IMR-90 (cell line): Measurements from ENCODE around the gene CDK5RAP3. TPM values are rescaled to one million over a fixed set of nuclear protein-coding genes. Genes with fewer than 3 reads are reported as not detected.

Experiments used
- ATAC-seq: fragments of 200-7000 bp; cut with Tn5 transposase; 2 replicates; pipeline ENCODE4 v1.9.1; 2020; ENCODE audit warnings: low read depth, mild to moderate bottlenecking, moderate library complexity
- BruUV-seq: library from RNA; stranded (reverse); fragments of 400-500 nt; replicated peaks from 2 replicates; lab custom pipeline; 2021; lab: Mats Ljungman, UMichigan
- CTCF ChIA-PET: fragments of 300-600 bp; formaldehyde crosslinking; extraction: SDS; loops from one replicate; lab custom pipeline; 2021; ENCODE audit warnings: antibody characterized with exemption; lab: Yijun Ruan, JAX
- POLR2A ChIA-PET: fragments of 300-600 bp; sonication (Branson Sonifier 250); formaldehyde crosslinking; loops from one replicate; lab custom pipeline; 2022; ENCODE audit warnings: antibody characterized with exemption; ENCODE audit not compliant: unreplicated experiment; lab: Charles Lee
- DNase-seq: peaks from one replicate; pipeline ENCODE4 v3.0.0; 2013
- H2AFZ ChIP-seq: replicated peaks from 2 replicates; pipeline ENCODE3; 2013; ENCODE audit warnings: low read length, mild to moderate bottlenecking; ENCODE audit not compliant: poor library complexity
- H2AK5ac ChIP-seq: 2 replicates; pipeline ENCODE4 v1.6.1; 2013; ENCODE audit warnings: low read depth, low read length, inconsistent platforms
- H2AK9ac ChIP-seq: replicated peaks from 2 replicates; pipeline ENCODE3; 2013; ENCODE audit warnings: mild to moderate bottlenecking, low read depth, low read length, moderate library complexity; ENCODE audit not compliant: poor library complexity
- H2BK120ac ChIP-seq: 2 replicates; pipeline ENCODE4 v1.6.1; 2013; ENCODE audit warnings: low read depth, low read length, inconsistent platforms
- H2BK15ac ChIP-seq: 3 replicates; pipeline ENCODE4 v1.6.1; 2013; ENCODE audit warnings: low read depth, low read length, inconsistent platforms
- H2BK20ac ChIP-seq: 2 replicates; pipeline ENCODE4 v1.6.1; 2013; ENCODE audit warnings: low read depth, mild to moderate bottlenecking, inconsistent platforms, low read length, moderate library complexity
- H2BK5ac ChIP-seq: 2 replicates; pipeline ENCODE4 v1.6.1; 2013; ENCODE audit warnings: mild to moderate bottlenecking, low read depth, low read length, inconsistent platforms; ENCODE audit not compliant: poor library complexity, severe bottlenecking
- H3K14ac ChIP-seq: replicated peaks from 2 replicates; pipeline ENCODE4 v1.6.1; 2013; ENCODE audit warnings: low read depth, low read length, inconsistent platforms
- H3K18ac ChIP-seq: 2 replicates; pipeline ENCODE4 v1.6.1; 2013; ENCODE audit warnings: low read depth, low read length, control low read depth
- H3K23ac ChIP-seq: 2 replicates; pipeline ENCODE4 v1.6.1; 2013; ENCODE audit warnings: low read depth, low read length, inconsistent platforms
- H3K27ac ChIP-seq: 2 replicates; pipeline ENCODE4 v1.5.1; 2013; ENCODE audit warnings: mild to moderate bottlenecking, control low read depth, low read length; ENCODE audit not compliant: insufficient read depth
- H3K27me3 ChIP-seq: 2 replicates; pipeline ENCODE4 v1.6.1; 2013; ENCODE audit warnings: low read length; ENCODE audit not compliant: control insufficient read depth, insufficient read depth
- H3K36me3 ChIP-seq: 2 replicates; pipeline ENCODE4 v1.6.1; 2013; ENCODE audit warnings: low read length, mixed read lengths; ENCODE audit not compliant: control insufficient read depth, insufficient read depth
- H3K4ac ChIP-seq: 2 replicates; pipeline ENCODE4 v1.6.1; 2013; ENCODE audit warnings: low read depth, low read length, inconsistent platforms
- H3K4me1 ChIP-seq: 2 replicates; pipeline ENCODE4 v1.6.1; 2013; ENCODE audit warnings: low read length, mixed read lengths; ENCODE audit not compliant: control insufficient read depth, insufficient read depth
- H3K4me2 ChIP-seq: 2 replicates; pipeline ENCODE4 v1.6.1; 2013; ENCODE audit warnings: low read depth, mild to moderate bottlenecking, control low read depth, low read length, moderate library complexity
- H3K4me3 ChIP-seq: 2 replicates; pipeline ENCODE4 v1.5.1; 2013; ENCODE audit warnings: low read depth, mild to moderate bottlenecking, control low read depth, low read length, moderate library complexity; ENCODE audit not compliant: insufficient read depth
- H3K56ac ChIP-seq: 2 replicates; pipeline ENCODE4 v1.6.1; 2013; ENCODE audit warnings: low read length, inconsistent platforms; ENCODE audit not compliant: insufficient read depth; ENCODE audit errors: extremely low read depth
- H3K79me1 ChIP-seq, 2 experiments: 2 replicates each; pipeline ENCODE4 v1.6.1; 2013; ENCODE audit warnings: low read length in 2 of 2, inconsistent platforms in 1 of 2, low read depth in 1 of 2
- H3K9ac ChIP-seq: 2 replicates; pipeline ENCODE4 v1.6.1; 2013; ENCODE audit warnings: low read depth, low read length, control low read depth
- H3K9me1 ChIP-seq: 2 replicates; pipeline ENCODE4 v1.6.1; 2013; ENCODE audit warnings: low read length, inconsistent platforms; ENCODE audit not compliant: insufficient read depth
- H3K9me3 ChIP-seq: 2 replicates; pipeline ENCODE4 v1.6.1; 2013; ENCODE audit warnings: low read length; ENCODE audit not compliant: control insufficient read depth, insufficient read depth
- H4K20me1 ChIP-seq: 2 replicates; pipeline ENCODE4 v1.6.1; 2013; ENCODE audit warnings: low read length, inconsistent platforms; ENCODE audit not compliant: insufficient read depth
- H4K5ac ChIP-seq: 2 replicates; pipeline ENCODE4 v1.6.1; 2013; ENCODE audit warnings: mild to moderate bottlenecking, low read depth, low read length, control low read depth
- H4K8ac ChIP-seq, 2 experiments: 2 replicates each; pipeline ENCODE4 v1.6.1; 2013; ENCODE audit warnings: low read depth in 2 of 2, low read length in 2 of 2, control low read depth in 1 of 2, inconsistent platforms in 1 of 2
- H4K91ac ChIP-seq: 2 replicates; pipeline ENCODE4 v1.6.1; 2013; ENCODE audit warnings: low read depth, low read length, inconsistent platforms; ENCODE audit not compliant: insufficient read depth
- CEBPB ChIP-seq: IDR thresholded peaks from 2 replicates; pipeline ENCODE4 v1.6.1; 2012; ENCODE audit warnings: low read depth, low read length, improper control_type of control experiment
- CHD1 ChIP-seq: IDR thresholded peaks from 2 replicates; pipeline ENCODE4 v1.6.1; 2012; ENCODE audit warnings: low read depth, low read length, improper control_type of control experiment
- ELK1 ChIP-seq: fragments of 150-350 bp; IDR thresholded peaks from 2 replicates; pipeline ENCODE4 v1.6.1; 2016; ENCODE audit warnings: low read depth, mild to moderate bottlenecking, low read length, moderate library complexity, borderline replicate concordance
- MAZ ChIP-seq: IDR thresholded peaks from 2 replicates; pipeline ENCODE4 v1.6.1; 2012; ENCODE audit warnings: low read depth, mild to moderate bottlenecking, low read length, improper control_type of control experiment, moderate library complexity, borderline replicate concordance
- NFE2L2 ChIP-seq: fragments of 150-350 bp; IDR thresholded peaks from 2 replicates; pipeline ENCODE4 v1.6.1; 2016; ENCODE audit warnings: low read depth, mild to moderate bottlenecking, low read length
- RFX5 ChIP-seq: IDR thresholded peaks from 2 replicates; pipeline ENCODE4 v1.8.0; 2012; ENCODE audit warnings: low read depth, mild to moderate bottlenecking, low read length, moderate library complexity
- WGBS, 2 experiments: methylation state at CpG; one replicate each; pipeline versions ENCODE4 v1.1.5 to v1.1.7; 2013; ENCODE audit warnings: missing lambda C conversion rate in 2 of 2; ENCODE audit not compliant: insufficient read length in 1 of 2; ENCODE audit errors: extremely low coverage in 2 of 2; 5-methylcytosine and 5-hydroxymethylcytosine counted together
- dilution Hi-C: fragments of 300-500 bp; cut with HindIII; formaldehyde crosslinking; loops from one replicate; pipeline ENCODE4 v1.14.3; 2018; ENCODE audit warnings: low sequenced_read_pairs; ENCODE audit not compliant: unreplicated experiment
- in situ Hi-C: fragments of 300-500 bp; cut with MboI; formaldehyde crosslinking; loops from 3 replicates; pipeline ENCODE4 v1.14.3; 2019; ENCODE audit warnings: low sequenced_read_pairs, inconsistent platforms, mixed read lengths
- intact Hi-C: fragments of 100-400 bp; cut with micrococcal nuclease; formaldehyde crosslinking; loops from 2 replicates; pipeline ENCODE4 v1.10.0; 2022
- polyA plus RNA-seq, 3 experiments: library from polyadenylated mRNA; depleted of rRNA; stranded (reverse); fragments of >200 nt; gene quantifications; 2 replicates each; pipeline ENCODE4 v1.2.3, GENCODE V29; 2012; ENCODE audit warnings: low replicate concordance in 1 of 3
- total RNA-seq: library from RNA; depleted of rRNA; stranded (reverse); fragments of >200 nt; gene quantifications from 2 replicates; pipeline ENCODE4 v1.2.3, GENCODE V29; 2012

CDK5RAP3 gene
- total and polyA plus RNA-seq, 2 of the 4 experiments (the other 2 are of a cell fraction), result 75.3 to 153 TPM

GRCh38 chr17:47982091-47982617, 11.2 kb downstream of the CDK5RAP3 start:
- dilution Hi-C loops (no loop called here), intact Hi-C loops (no loop called here), in situ Hi-C loops (loop anchor here (5.0 kb wide), 1 partner anchor 35 kb away; no protein-coding TSS in a partner anchor)
- H2BK120ac ChIP-seq, result no peak overlapping the region
- H3K18ac ChIP-seq, result no peak overlapping the region
- H3K27ac ChIP-seq, result no peak overlapping the region
- CTCF ChIA-PET, result no interaction called here
- no peaks in the 10 kb centered on the region; the same call in 1 of the 2 replicates for H4K20me1 ChIP-seq
- no peaks in the 10 kb centered on the region for H3K27me3 ChIP-seq
- H3K14ac ChIP-seq, result no peak overlapping the region
- no peak overlapping the region for H2AK9ac ChIP-seq
- H3K36me3 ChIP-seq, result peaks cover 50% of the 10 kb centered on the region
- H4K5ac ChIP-seq, result no peak overlapping the region
- H3K4me1 ChIP-seq, result peaks cover under 1% of the 10 kb centered on the region; the same call in 1 of the 2 replicates
- no TSS peak for BruUV-seq
- H2BK5ac ChIP-seq, result no peak overlapping the region
- TF ChIP-seq ELK1 (no peak), NFE2L2 (no peak), RFX5 (no peak), MAZ (no peak), CEBPB (no peak), CHD1 (no peak)
- no peak overlapping the region for H3K4me2 ChIP-seq
- POLR2A ChIA-PET, result interaction anchor here (0.6 kb wide), 1 partner anchor 44 kb away, joined by 3 read pairs; no protein-coding TSS in a partner anchor
- DNase-seq (no peak), ATAC-seq (no peak)
- H3K4me3 ChIP-seq, result no peak overlapping the region
- no peak overlapping the region for H2BK15ac ChIP-seq
- no peak overlapping the region for H3K23ac ChIP-seq
- no peaks in the 10 kb centered on the region for H3K9me1 ChIP-seq
- H3K4ac ChIP-seq, result no peak overlapping the region
- no peak overlapping the region for H3K56ac ChIP-seq
- peaks cover 4 to 6% of the 10 kb centered on the region in 2 experiments; a peak in 2 of 4 replicates for H3K79me1 ChIP-seq
- no peak overlapping the region for H2AFZ ChIP-seq
- H3K9ac ChIP-seq, result no peak overlapping the region
- WGBS, 2 experiments, result no CpG with 5 or more reads among the region's 14 CpGs
- no peak overlapping the region for H4K8ac ChIP-seq
- no peaks in the 10 kb centered on the region for H3K9me3 ChIP-seq
- no peak overlapping the region for H2AK5ac ChIP-seq
- H4K91ac ChIP-seq, result no peak overlapping the region
- no peak overlapping the region for H2BK20ac ChIP-seq
